ENCODE data around the gene RANGRF.

RANGRF gene

DNA sequence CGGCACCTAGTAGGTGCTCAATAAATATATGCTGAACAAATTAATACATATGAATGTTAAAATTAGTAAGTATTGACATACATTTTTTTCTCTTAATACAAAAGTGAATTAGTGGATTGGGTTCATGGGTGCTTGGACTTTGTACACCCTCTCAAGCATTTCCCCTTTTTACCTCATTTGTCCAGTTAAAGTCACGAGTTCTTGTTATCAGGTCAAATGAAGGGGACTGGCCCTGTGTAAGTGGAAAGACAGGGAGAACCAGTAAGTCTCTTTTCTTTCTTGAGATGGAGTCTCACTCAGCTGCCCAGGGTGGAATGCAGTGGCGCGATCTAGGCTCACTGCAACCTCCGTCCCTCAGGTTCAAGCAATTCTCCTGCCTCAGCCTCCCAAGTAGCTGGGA lies 13.7 kb upstream of the RANGRF start:
- DNase-seq, result no peak

DNA sequence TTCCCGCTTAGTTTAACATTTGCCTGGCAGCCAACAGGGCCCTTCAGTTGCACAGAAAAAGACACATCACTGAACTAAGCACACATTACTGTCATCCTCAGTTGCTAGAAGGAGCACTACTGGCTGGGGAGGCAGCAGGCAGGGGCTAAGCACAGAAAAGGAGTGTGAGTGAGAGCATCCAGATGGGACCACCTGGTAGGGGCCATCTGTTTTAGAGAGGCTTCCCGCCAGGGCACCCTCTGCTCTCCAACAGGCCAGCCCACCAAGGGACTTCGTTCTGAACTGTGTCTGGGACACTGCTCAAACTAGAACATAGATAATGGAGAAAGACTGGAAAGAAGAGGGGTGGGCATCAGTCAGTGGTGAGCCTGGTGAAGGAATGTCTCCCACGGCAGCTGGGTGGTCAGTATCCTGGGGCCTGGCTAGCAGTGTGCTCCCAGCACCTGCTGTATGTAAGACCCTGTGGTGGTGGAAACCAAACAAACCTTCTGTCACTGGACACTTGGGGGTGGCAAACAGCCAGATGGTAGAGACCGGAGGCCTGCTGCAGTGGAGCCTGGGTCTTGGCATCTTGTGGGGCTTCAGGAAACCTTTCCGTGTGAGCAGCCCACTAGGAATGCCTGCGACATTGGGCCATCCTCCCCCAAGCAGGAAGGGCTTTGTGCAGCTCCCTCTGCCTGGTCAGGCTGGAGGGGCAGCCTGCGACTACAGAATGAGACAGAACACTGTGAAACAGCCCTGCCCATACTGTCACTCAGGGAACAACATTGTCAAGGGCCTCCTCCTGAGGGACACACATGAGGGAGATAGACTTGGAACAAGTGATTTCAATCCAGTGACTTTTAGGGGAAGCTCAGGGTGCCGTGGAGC lies 12.8 kb upstream of the RANGRF start:
- no peak for DNase-seq

DNA sequence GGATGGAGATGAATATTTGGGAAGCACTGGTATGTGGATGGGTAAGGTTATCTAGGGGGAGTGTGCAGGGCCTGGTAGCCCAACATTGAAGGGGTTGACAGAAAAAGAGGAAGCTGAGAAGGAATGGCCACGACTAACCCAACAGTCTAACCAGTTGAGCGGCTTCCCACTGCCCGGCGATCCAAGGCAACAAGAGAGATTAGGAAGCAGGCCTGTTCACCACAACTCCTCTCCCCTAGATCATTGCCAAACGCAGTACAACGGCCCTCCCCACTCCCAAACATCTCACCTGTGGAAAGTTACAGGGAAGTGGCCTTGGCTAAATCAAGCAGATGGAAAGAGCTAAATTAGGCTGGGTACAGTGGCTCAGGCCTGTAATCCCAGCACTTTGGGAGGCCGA lies 11.2 kb upstream of the RANGRF start:
- no peak for DNase-seq

GRCh38 chr17:8282345-8282744 lies 6.1 kb upstream of the RANGRF start:
- DNase-seq, result no peak

- DNase-seq, result no peak
Measured at GRCh38 chr17:8283356-8283755, 5.1 kb upstream of the RANGRF start.

GRCh38 chr17:8284126-8284525 lies 4.3 kb upstream of the RANGRF start:
- DNase-seq, result no peak

DNA sequence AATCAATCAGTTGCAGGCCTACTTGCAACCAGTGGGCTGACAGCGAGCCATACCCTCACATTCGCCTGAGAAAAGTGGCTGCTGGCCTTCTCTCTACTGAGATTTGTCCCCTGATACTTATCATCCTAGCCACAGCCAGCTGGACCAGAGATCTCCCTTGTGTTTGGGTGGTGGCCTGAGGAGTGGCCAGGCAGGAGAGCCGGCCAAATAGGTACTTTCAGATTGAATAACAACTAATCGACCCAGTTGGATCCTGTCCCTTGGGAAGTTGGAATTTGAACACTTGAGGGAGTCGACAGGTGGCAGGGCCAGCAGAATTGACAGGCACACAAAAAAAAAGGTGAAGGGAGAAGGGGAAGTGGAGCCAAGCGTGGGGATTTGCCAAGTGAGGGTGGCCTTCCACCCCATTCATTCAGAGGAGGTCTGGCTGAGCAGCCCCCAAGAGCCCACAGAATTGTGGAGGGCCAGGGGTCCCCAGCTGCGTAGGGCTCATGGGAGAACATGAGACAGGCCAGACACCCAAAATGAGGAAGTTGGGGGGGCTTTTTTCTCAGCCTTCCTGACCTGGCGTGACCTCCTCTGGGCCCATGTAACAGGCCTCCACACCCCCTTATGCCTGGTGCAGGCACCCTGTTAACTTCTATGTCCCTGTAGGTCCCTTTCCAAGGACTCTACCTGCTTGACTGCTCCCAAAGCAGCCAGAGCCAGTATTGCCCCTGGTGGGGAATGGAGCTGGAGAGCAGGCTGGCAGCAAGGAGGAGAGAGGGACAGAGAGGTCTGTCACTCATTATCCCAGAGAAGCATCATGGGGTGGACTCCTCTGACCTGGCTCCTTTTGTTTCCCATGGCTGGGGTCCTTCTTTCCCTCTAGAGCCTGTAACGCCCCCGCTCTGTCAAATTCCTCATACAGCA lies 2.9 kb upstream of the RANGRF start:
- no peak for DNase-seq

DNA sequence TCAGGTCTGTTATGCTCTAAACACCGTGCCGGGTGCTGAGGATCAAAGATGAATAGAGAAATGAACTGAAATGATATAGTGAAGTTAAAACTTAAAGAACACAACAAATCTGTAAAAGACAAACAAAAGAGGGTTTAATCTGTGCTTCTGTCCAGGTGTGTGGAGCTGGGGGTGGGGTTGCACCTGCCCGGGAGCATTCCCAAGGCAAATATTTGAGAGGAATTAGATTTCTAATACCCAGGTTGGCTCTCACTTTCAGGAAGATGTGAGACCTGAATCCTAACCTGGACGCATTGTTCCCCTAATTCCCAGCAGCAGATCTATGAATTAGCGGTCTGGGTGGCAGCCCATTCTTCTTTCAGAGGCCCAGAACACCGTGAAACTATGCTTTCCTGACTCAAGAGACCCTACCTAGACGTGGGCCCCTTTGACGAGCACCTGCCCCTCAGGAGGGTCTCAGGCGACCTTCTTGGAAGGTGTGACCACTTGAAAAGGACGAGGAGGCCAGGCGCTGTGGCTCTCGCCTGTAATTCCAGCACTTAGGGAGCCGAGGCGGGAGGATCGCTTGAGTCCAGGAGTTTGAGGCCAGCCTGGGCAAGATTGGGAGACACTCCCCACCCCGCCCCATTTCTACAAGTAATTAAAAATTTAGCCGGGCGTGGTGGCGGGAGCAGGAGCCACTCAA lies 677 bp upstream of the RANGRF start:
- DNase-seq, result no peak

GRCh38 chr17:8289103-8289397 lies 580 bp downstream of the RANGRF start:
- DNase-seq, result no peak

DNA sequence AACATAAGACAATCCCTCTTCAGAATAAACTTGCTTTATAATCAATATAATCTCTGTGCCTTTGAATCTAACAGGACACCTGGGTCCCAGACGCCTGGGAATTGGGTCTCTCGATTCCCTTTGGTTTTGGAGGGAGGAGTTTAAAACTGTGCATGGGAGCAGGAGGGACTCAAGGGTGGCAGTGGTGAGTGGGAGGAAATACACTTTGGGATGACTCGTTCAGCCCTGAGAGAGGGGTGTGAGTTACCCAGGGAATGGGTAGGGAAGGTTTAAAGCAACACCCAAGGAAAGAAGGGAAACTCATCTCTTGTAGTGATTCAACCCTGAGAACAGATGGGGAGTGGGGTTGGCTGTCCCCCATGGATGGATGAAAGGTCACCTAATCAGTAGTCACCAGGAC lies 1.6 kb downstream of the RANGRF start:
- no peak for DNase-seq

- DNase-seq, result no peak
Measured at GRCh38 chr17:8292639-8293395, 4.3 kb downstream of the RANGRF start.

GRCh38 chr17:8294361-8294760 lies 5.9 kb downstream of the RANGRF start:
- no peak for DNase-seq

GRCh38 chr17:8294814-8295316 lies 6.4 kb downstream of the RANGRF start:
- no peak for DNase-seq

- DNase-seq, result no peak
Measured at GRCh38 chr17:8300226-8300625, 11.8 kb downstream of the RANGRF start.

DNA sequence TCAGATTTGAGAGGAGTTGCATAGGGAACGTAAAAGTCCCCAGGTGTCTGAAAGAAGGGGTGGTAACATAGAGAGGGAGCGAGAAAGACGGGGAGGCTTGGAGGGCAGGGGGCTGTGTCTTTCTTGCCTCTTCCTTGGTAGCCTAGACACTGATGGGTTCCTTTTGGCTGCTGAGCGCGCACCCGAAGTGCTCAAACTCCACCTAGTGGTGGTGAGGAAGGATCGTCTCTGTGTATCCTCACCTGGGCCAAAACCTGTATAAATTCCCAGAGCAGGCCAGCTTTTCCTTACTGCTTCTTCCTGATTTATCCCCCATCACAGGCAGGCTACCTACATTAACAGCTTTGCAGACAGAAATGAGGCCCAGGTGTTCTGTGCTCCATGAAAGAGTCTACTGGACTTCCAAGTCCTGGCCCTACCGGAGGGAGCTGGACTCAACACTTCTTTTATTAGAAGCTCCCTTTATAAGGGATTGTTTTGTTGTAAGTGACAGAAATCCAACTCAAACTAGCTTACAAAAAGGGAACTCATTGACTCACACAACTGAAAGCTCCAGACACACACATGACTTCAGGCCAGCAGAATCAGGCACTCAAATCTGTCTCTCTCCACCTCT lies 12.3 kb downstream of the RANGRF start:
- peak; percentile 39 for DNase-seq

DNA sequence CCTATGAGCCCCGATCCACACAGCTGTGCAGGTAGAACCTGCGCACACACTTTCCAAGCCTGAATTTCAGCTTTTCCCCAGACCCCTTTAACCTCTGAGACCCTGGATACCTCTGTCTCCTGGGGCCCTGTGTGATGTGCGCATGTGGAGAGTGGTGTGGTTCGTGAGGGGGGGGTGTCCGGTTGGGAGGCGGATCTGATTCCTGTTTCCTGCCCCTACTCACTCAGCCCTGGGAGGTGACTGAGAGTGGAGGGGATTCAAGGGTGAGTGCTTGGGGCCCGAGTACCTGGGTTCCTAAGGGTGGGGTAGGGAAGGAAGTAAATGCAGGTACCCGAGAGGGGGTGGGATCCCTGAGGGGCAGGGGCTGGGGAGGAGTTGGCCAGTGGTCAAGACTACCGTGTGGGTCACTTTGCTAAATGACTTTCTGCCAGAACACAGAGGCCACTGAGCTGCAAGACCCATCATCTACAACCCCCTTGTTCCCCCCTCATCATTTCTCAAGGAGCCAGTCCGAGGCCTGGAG lies 22.2 kb downstream of the RANGRF start:
- no peak for DNase-seq

- DNase-seq, result no peak
Measured at GRCh38 chr17:8311131-8311790, 22.8 kb downstream of the RANGRF start.

- DNase-seq, result no peak
Measured at GRCh38 chr17:8312251-8312650, 23.8 kb downstream of the RANGRF start.

GRCh38 chr17:8312726-8313600 lies 24.5 kb downstream of the RANGRF start:
- DNase-seq, result no peak

Measured in activated CD4-positive, CD25-positive, alpha-beta regulatory T cell treated with anti-CD3 and anti-CD28 coated beads, Interleukin-2, amount 50 U/mL, for 72 hours (primary cell).